GM23338 (cell line): ENCODE data around the gene ADGRL1.

Experiments
- CREB1 ChIP-seq: fragments of 250-450 bp; sonication (Bioruptor Pico); IDR thresholded peaks from 2 replicates; pipeline ENCODE4 v1.5.0; 2020; ENCODE audit warnings: low read depth, mild to moderate bottlenecking, moderate library complexity
- EZH2 ChIP-seq: fragments of 200-600 bp; sonication (generic); IDR thresholded peaks from one replicate; pipeline ENCODE4 v1.8.0; 2017; ENCODE audit warnings: antibody characterized with exemption, mild to moderate bottlenecking, low read depth; ENCODE audit not compliant: unreplicated experiment
- EZH2phosphoT487 ChIP-seq: fragments of 200-600 bp; sonication (generic); IDR thresholded peaks from one replicate; pipeline ENCODE4 v1.8.1; 2018; ENCODE audit warnings: antibody characterized with exemption; ENCODE audit not compliant: unreplicated experiment
- POLR2AphosphoS5 ChIP-seq: IDR thresholded peaks from 2 replicates; pipeline ENCODE4 v1.6.1; 2016; ENCODE audit warnings: antibody characterized with exemption, low read depth
- ZNF331 ChIP-seq: fragments of 250-450 bp; sonication (Bioruptor Pico); IDR thresholded peaks from 2 replicates; pipeline ENCODE4 v1.5.0; 2020; ENCODE audit warnings: low read depth, mild to moderate bottlenecking, moderate library complexity
- TF ChIP-seq, protein P1 (sequence below), 2 experiments: fragments of 200-600 bp in 1 of 2; sonication (generic) in 1 of 2; conservative IDR thresholded peaks; 2 replicates each; pipeline versions ENCODE4 v1.5.1 to v1.6.1; 2016 to 2017; ENCODE audit warnings: antibody characterized with exemption in 2 of 2, low read depth in 2 of 2, mild to moderate bottlenecking in 2 of 2, moderate library complexity in 1 of 2

DNA sequence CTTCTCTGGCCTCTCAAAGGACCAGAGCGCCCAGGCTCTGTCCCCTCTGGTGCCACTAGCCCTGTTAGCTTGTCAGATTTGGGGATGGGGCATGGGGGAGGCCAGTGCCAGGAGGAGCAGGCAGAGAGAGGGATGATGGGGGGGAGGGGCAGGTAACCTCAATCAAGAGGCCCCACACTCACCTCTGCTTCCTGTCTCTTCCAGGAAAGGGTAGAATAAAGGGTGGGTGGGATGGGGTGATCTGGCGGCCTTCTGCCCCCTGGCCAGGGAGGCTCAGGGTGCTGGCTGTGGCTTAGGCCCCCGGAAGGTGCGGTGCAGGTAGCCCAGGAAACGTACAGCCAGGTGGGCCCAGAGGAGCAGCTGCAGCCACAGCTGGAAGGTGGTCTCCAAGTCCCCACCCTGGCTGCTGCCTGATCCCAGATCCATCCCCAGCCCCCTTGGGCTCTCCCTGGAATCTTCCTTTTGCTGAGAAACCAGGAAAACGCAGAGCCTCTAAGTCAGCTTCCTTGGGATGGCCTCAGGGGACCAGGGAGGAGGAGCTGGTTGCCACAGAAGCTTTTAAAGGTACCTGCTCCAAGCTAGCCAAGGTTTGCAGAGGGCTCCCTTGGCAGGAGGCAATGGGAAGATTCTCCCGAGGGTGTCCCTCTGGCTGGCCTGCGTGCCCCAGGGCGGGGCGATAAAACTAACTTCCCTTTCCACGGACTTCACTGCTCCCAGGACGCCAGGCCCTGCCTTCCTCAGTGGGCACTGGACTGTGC, 93.7 kb downstream of the ADGRL1 start:
- TF ChIP-seq, protein P1, sequence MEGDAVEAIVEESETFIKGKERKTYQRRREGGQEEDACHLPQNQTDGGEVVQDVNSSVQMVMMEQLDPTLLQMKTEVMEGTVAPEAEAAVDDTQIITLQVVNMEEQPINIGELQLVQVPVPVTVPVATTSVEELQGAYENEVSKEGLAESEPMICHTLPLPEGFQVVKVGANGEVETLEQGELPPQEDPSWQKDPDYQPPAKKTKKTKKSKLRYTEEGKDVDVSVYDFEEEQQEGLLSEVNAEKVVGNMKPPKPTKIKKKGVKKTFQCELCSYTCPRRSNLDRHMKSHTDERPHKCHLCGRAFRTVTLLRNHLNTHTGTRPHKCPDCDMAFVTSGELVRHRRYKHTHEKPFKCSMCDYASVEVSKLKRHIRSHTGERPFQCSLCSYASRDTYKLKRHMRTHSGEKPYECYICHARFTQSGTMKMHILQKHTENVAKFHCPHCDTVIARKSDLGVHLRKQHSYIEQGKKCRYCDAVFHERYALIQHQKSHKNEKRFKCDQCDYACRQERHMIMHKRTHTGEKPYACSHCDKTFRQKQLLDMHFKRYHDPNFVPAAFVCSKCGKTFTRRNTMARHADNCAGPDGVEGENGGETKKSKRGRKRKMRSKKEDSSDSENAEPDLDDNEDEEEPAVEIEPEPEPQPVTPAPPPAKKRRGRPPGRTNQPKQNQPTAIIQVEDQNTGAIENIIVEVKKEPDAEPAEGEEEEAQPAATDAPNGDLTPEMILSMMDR (conservative IDR thresholded peaks at IDR 0.05; ENCODE audit: low read depth in 2 of 2), result no peak
- TF ChIP-seq EZH2phosphoT487, result no peak
- no peak for TF ChIP-seq POLR2AphosphoS5
- TF ChIP-seq ZNF331 (CRISPR knock-in tag), result no peak
- no peak for TF ChIP-seq CREB1 (CRISPR knock-in tag)
- no peak for TF ChIP-seq EZH2
